ENCODE results near the gene GALNT6.
"Not testable (repeated sequence)": the region's sequence is repeated elsewhere in the genome, so short reads cannot be mapped to it uniquely, and the experiment has no call there.

DNA sequence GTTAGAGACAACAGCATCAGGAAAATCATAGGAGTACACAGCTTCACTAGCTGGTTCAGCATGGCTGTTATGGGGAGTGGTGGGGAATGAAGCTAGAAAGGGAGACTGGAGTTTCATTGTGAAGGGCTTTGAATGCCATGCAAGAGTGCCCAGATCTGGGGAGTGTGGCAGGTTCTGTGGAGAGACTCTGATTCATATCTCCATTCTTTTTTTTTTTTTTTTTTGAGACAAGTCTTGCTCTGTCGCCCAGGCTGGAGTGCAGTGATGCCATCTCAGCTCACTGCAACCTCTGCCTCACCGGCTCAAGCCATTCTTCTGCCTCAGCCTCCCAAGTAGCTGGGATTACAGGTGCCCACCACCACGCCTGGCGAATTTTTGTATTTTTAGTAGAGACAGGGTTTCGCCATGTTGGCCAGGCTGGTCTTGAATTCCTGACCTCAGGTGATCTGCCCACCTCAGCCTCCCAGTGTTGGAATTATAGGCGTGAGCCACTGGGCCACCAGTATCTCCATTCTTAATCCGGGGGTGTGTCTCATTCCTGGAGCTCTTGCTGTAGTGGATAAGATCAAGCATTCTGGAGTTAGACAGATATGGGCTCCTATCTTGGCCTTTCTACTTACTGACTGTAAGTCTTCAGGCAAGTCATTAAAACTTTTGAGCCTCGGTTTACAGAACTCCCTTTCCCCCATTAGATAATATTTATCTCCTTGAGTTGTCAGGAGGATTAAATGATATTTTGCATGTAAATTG is 73.0 kb downstream of the GALNT6 start:
- not testable (repeated sequence) for TF ChIP-seq CTCF (IDR thresholded peaks at IDR 0.05); TCF7L2 (IDR thresholded peaks at IDR 0.05; ENCODE audit: low read depth, low read length); POLR2AphosphoS5 (IDR thresholded peaks at IDR 0.05; ENCODE audit: low read depth, low read length)
- TF ChIP-seq, protein P1, sequence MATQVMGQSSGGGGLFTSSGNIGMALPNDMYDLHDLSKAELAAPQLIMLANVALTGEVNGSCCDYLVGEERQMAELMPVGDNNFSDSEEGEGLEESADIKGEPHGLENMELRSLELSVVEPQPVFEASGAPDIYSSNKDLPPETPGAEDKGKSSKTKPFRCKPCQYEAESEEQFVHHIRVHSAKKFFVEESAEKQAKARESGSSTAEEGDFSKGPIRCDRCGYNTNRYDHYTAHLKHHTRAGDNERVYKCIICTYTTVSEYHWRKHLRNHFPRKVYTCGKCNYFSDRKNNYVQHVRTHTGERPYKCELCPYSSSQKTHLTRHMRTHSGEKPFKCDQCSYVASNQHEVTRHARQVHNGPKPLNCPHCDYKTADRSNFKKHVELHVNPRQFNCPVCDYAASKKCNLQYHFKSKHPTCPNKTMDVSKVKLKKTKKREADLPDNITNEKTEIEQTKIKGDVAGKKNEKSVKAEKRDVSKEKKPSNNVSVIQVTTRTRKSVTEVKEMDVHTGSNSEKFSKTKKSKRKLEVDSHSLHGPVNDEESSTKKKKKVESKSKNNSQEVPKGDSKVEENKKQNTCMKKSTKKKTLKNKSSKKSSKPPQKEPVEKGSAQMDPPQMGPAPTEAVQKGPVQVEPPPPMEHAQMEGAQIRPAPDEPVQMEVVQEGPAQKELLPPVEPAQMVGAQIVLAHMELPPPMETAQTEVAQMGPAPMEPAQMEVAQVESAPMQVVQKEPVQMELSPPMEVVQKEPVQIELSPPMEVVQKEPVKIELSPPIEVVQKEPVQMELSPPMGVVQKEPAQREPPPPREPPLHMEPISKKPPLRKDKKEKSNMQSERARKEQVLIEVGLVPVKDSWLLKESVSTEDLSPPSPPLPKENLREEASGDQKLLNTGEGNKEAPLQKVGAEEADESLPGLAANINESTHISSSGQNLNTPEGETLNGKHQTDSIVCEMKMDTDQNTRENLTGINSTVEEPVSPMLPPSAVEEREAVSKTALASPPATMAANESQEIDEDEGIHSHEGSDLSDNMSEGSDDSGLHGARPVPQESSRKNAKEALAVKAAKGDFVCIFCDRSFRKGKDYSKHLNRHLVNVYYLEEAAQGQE (IDR thresholded peaks at IDR 0.05; ENCODE audit: insufficient read depth in 1 of 2, low read depth in 2 of 2, low read length in 1 of 2) = not testable (repeated sequence)

Measured in Panc1 (cell line).